ENCODE data around the gene HYDIN.
"Not testable (repeated sequence)": the region's sequence is repeated elsewhere in the genome, so short reads cannot be mapped to it uniquely, and the experiment has no call there.

The HYDIN gene

GRCh38 chr16:71039368-71040111 lies 191.0 kb downstream of the HYDIN start:
- not testable (repeated sequence) for H3K79me1 ChIP-seq (ENCODE audit: low read length); H3K9ac ChIP-seq (ENCODE audit: low read length); H3K56ac ChIP-seq (ENCODE audit: low read length); H3K79me2 ChIP-seq (ENCODE audit: control insufficient read depth, insufficient read depth, low read length); H3K27ac ChIP-seq (ENCODE audit: low read depth, low read length); H3K23ac ChIP-seq (ENCODE audit: low read length); H2BK15ac ChIP-seq (replicated peaks; ENCODE audit: low read depth); DNase-seq; H4K5ac ChIP-seq (ENCODE audit: low read length); H3K4me1 ChIP-seq (ENCODE audit: control insufficient read depth, low read depth, low read length); H3K36me3 ChIP-seq (ENCODE audit: control insufficient read depth, insufficient read depth, low read length); H3K4me2 ChIP-seq (ENCODE audit: low read length); H3K4ac ChIP-seq (ENCODE audit: low read depth, low read length); H3K4me3 ChIP-seq (ENCODE audit: low read length); H2BK5ac ChIP-seq (ENCODE audit: low read length); H2BK120ac ChIP-seq (ENCODE audit: low read depth, low read length); H3K18ac ChIP-seq (ENCODE audit: low read length); H3K27me3 ChIP-seq (ENCODE audit: insufficient read depth, low read length, poor library complexity); H4K8ac ChIP-seq (ENCODE audit: low read depth, low read length); H2AK5ac ChIP-seq (ENCODE audit: low read length)
- WGBS (ENCODE audit: extremely low coverage, insufficient coverage, low lambda C conversion rate), result no CpG with 5 or more reads among the region's 11 CpGs

- not testable (repeated sequence) for H3K4me1 ChIP-seq (ENCODE audit: control insufficient read depth, low read depth, low read length); H3K36me3 ChIP-seq (ENCODE audit: control insufficient read depth, insufficient read depth, low read length); H3K9ac ChIP-seq (ENCODE audit: low read length); H2AK5ac ChIP-seq (ENCODE audit: low read length); H3K4ac ChIP-seq (ENCODE audit: low read depth, low read length); H3K79me2 ChIP-seq (ENCODE audit: control insufficient read depth, insufficient read depth, low read length); H3K23ac ChIP-seq (ENCODE audit: low read length); H2BK5ac ChIP-seq (ENCODE audit: low read length); H3K27me3 ChIP-seq (ENCODE audit: insufficient read depth, low read length, poor library complexity); H3K4me3 ChIP-seq (ENCODE audit: low read length); H3K18ac ChIP-seq (ENCODE audit: low read length); H2BK15ac ChIP-seq (replicated peaks; ENCODE audit: low read depth); H3K27ac ChIP-seq (ENCODE audit: low read depth, low read length); H3K79me1 ChIP-seq (ENCODE audit: low read length); H4K5ac ChIP-seq (ENCODE audit: low read length); H4K8ac ChIP-seq (ENCODE audit: low read depth, low read length); DNase-seq; H3K56ac ChIP-seq (ENCODE audit: low read length); H3K4me2 ChIP-seq (ENCODE audit: low read length); H2BK120ac ChIP-seq (ENCODE audit: low read depth, low read length)
- no CpG with 5 or more reads among the region's 4 CpGs for WGBS (ENCODE audit: extremely low coverage, insufficient coverage, low lambda C conversion rate)
These were observed 192.1 kb downstream of the HYDIN start for GRCh38 chr16:71038421-71038820.

- not testable (repeated sequence) for H3K4me1 ChIP-seq (ENCODE audit: control insufficient read depth, low read depth, low read length); H3K27ac ChIP-seq (ENCODE audit: low read depth, low read length); H3K36me3 ChIP-seq (ENCODE audit: control insufficient read depth, insufficient read depth, low read length); H2BK5ac ChIP-seq (ENCODE audit: low read length); H3K79me1 ChIP-seq (ENCODE audit: low read length); H3K27me3 ChIP-seq (ENCODE audit: insufficient read depth, low read length, poor library complexity); H3K4me2 ChIP-seq (ENCODE audit: low read length); H3K79me2 ChIP-seq (ENCODE audit: control insufficient read depth, insufficient read depth, low read length); H3K56ac ChIP-seq (ENCODE audit: low read length); H3K4me3 ChIP-seq (ENCODE audit: low read length); H3K9ac ChIP-seq (ENCODE audit: low read length); H4K8ac ChIP-seq (ENCODE audit: low read depth, low read length); H3K18ac ChIP-seq (ENCODE audit: low read length); H3K4ac ChIP-seq (ENCODE audit: low read depth, low read length); H4K5ac ChIP-seq (ENCODE audit: low read length); DNase-seq; H2BK15ac ChIP-seq (replicated peaks; ENCODE audit: low read depth); H3K23ac ChIP-seq (ENCODE audit: low read length); H2AK5ac ChIP-seq (ENCODE audit: low read length); H2BK120ac ChIP-seq (ENCODE audit: low read depth, low read length)
- no CpG with 5 or more reads among the region's 6 CpGs for WGBS (ENCODE audit: extremely low coverage, insufficient coverage, low lambda C conversion rate)
These were observed 192.5 kb downstream of the HYDIN start for GRCh38 chr16:71037987-71038386.

- not testable (repeated sequence) for H2AK5ac ChIP-seq (ENCODE audit: low read length); H2BK15ac ChIP-seq (replicated peaks; ENCODE audit: low read depth); H2BK5ac ChIP-seq (ENCODE audit: low read length); H2BK120ac ChIP-seq (ENCODE audit: low read depth, low read length); H4K8ac ChIP-seq (ENCODE audit: low read depth, low read length); H3K79me2 ChIP-seq (ENCODE audit: control insufficient read depth, insufficient read depth, low read length); H3K27ac ChIP-seq (ENCODE audit: low read depth, low read length); H3K27me3 ChIP-seq (ENCODE audit: insufficient read depth, low read length, poor library complexity); H3K4me1 ChIP-seq (ENCODE audit: control insufficient read depth, low read depth, low read length); H3K9ac ChIP-seq (ENCODE audit: low read length); H3K4me2 ChIP-seq (ENCODE audit: low read length); H3K23ac ChIP-seq (ENCODE audit: low read length); H3K36me3 ChIP-seq (ENCODE audit: control insufficient read depth, insufficient read depth, low read length); H3K4me3 ChIP-seq (ENCODE audit: low read length); H3K4ac ChIP-seq (ENCODE audit: low read depth, low read length); H3K18ac ChIP-seq (ENCODE audit: low read length); H3K79me1 ChIP-seq (ENCODE audit: low read length); H4K5ac ChIP-seq (ENCODE audit: low read length); H3K56ac ChIP-seq (ENCODE audit: low read length)
- DNase-seq, result peak; percentile 86
- no CpG with 5 or more reads among the region's 8 CpGs for WGBS (ENCODE audit: extremely low coverage, insufficient coverage, low lambda C conversion rate)
These were observed 202.3 kb downstream of the HYDIN start for GRCh38 chr16:71028032-71028727.

- not testable (repeated sequence) for H2BK120ac ChIP-seq (ENCODE audit: low read depth, low read length); H3K18ac ChIP-seq (ENCODE audit: low read length); H3K4ac ChIP-seq (ENCODE audit: low read depth, low read length); H2BK15ac ChIP-seq (replicated peaks; ENCODE audit: low read depth); H3K36me3 ChIP-seq (ENCODE audit: control insufficient read depth, insufficient read depth, low read length); H3K4me3 ChIP-seq (ENCODE audit: low read length); H4K5ac ChIP-seq (ENCODE audit: low read length); H3K27me3 ChIP-seq (ENCODE audit: insufficient read depth, low read length, poor library complexity); H3K9ac ChIP-seq (ENCODE audit: low read length); DNase-seq; H4K8ac ChIP-seq (ENCODE audit: low read depth, low read length); H3K79me2 ChIP-seq (ENCODE audit: control insufficient read depth, insufficient read depth, low read length); H2AK5ac ChIP-seq (ENCODE audit: low read length); H3K56ac ChIP-seq (ENCODE audit: low read length); H2BK5ac ChIP-seq (ENCODE audit: low read length); H3K4me1 ChIP-seq (ENCODE audit: control insufficient read depth, low read depth, low read length); H3K23ac ChIP-seq (ENCODE audit: low read length); H3K27ac ChIP-seq (ENCODE audit: low read depth, low read length); H3K79me1 ChIP-seq (ENCODE audit: low read length); H3K4me2 ChIP-seq (ENCODE audit: low read length)
- no CpG with 5 or more reads among the region's 8 CpGs for WGBS (ENCODE audit: extremely low coverage, insufficient coverage, low lambda C conversion rate)
These were observed 203.0 kb downstream of the HYDIN start for GRCh38 chr16:71027511-71027910.

All from mesendoderm (in vitro differentiated cells).